HG03060 (cell line): ENCODE data around the gene MS4A10.
"Not testable (repeated sequence)": the region's sequence is repeated elsewhere in the genome, so short reads cannot be mapped to it uniquely, and the experiment has no call there.

Experiments used
- ATAC-seq: cut with Tn5 transposase; IDR thresholded peaks from one replicate; pipeline ENCODE4 v1.9.1; 2021; ENCODE audit warnings: low read depth, moderate number of reproducible peaks; ENCODE audit not compliant: unreplicated experiment

Gene MS4A10

GRCh38 chr11:60785136-60785535 is at the start of gene MS4A10:
Gene MS4A10, plus strand, starts transcription at chr11:60785333. Its CDS starts 5,003 bp downstream, at chr11:60790336.
- ATAC-seq = no peak

- ATAC-seq = no peak
These were observed 46.0 kb upstream of the MS4A10 start for GRCh38 chr11:60739114-60739513.

GRCh38 chr11:60740573-60740972 is 44.6 kb upstream of the MS4A10 start:
- no peak for ATAC-seq

GRCh38 chr11:60741421-60741820 is 43.7 kb upstream of the MS4A10 start:
- ATAC-seq = no peak

GRCh38 chr11:60743058-60743457 is 42.1 kb upstream of the MS4A10 start:
- no peak for ATAC-seq

- ATAC-seq = no peak
These were observed 41.0 kb upstream of the MS4A10 start for GRCh38 chr11:60744114-60744513.

- ATAC-seq = no peak
These were observed 37.7 kb upstream of the MS4A10 start for GRCh38 chr11:60747359-60747873.

- ATAC-seq = no peak
These were observed 36.9 kb upstream of the MS4A10 start for GRCh38 chr11:60748225-60748624.

- no peak for ATAC-seq
These were observed 36.3 kb upstream of the MS4A10 start for GRCh38 chr11:60748821-60749220.

- no peak for ATAC-seq
These were observed 34.2 kb upstream of the MS4A10 start for GRCh38 chr11:60750911-60751310.

- no peak for ATAC-seq
These were observed 31.8 kb upstream of the MS4A10 start for GRCh38 chr11:60753309-60753708.

- ATAC-seq = no peak
These were observed 30.2 kb upstream of the MS4A10 start for GRCh38 chr11:60754887-60755286.

- ATAC-seq = no peak
These were observed 28.7 kb upstream of the MS4A10 start, which contains the start of gene MS4A15 for GRCh38 chr11:60756307-60757032. Gene MS4A15, plus strand, starts transcription at chr11:60756867. Its CDS starts 6,867 bp downstream, at chr11:60763734.

- ATAC-seq = no peak
These were observed 27.8 kb upstream of the MS4A10 start for GRCh38 chr11:60757231-60757800.

- ATAC-seq = not testable (repeated sequence)
These were observed 26.5 kb upstream of the MS4A10 start for GRCh38 chr11:60758671-60759070.

- ATAC-seq = not testable (repeated sequence)
These were observed 25.5 kb upstream of the MS4A10 start for GRCh38 chr11:60759438-60760225.

- ATAC-seq = no peak
These were observed 23.5 kb upstream of the MS4A10 start for GRCh38 chr11:60761436-60762190.

- peak; percentile 48 for ATAC-seq
These were observed 22.1 kb upstream of the MS4A10 start for GRCh38 chr11:60762851-60763691.

- no peak for ATAC-seq
These were observed 21.3 kb upstream of the MS4A10 start for GRCh38 chr11:60763692-60764369.
